NCI-H510A (cell line): ENCODE measurements around the gene MYO7A.

Source experiments
- DNase-seq: peaks from one replicate; lab custom pipeline; 2025; lab: John Stamatoyannopoulos, UW

MYO7A gene

DNA sequence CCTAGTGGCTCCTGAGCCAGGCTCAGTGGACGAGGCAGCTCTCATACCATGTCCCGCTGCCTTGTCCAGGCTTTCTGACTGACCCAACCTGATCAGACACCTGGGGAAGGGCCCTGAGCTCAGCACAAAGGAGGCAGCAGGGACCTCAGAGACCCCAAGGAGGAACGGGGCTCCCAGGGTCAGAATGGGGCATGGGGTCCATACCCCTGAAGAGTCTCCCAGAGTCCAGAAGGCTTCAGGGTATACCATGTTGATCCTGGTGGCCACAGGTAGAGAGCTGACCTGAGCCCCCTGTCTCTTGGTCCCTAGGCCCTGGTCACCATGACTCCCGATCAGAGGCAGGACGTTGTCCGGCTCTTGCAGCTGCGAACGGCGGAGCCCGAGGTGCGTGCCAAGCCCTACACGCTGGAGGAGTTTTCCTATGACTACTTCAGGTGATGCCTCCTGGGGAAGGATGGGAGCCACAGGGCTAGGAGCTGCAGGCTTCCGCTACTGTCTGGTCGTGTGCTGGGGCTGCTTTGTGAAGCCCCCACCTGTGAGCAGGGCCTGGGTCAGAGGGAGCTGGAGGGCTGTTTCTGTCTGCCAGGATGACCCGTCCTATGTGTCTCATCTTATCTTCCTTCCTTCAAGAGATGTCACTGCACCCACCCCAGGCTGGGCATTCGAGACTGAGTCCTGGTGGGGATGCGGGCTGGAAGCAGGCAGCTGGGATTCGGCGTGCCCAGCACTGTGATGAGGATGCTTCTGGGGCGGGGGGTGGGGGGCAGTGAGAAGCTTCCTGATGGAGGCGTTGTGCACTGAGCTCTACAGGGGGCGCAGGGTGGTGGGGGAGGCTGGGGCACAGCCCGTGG lies 74.2 kb downstream of the MYO7A start:
- no peak for DNase-seq

DNA sequence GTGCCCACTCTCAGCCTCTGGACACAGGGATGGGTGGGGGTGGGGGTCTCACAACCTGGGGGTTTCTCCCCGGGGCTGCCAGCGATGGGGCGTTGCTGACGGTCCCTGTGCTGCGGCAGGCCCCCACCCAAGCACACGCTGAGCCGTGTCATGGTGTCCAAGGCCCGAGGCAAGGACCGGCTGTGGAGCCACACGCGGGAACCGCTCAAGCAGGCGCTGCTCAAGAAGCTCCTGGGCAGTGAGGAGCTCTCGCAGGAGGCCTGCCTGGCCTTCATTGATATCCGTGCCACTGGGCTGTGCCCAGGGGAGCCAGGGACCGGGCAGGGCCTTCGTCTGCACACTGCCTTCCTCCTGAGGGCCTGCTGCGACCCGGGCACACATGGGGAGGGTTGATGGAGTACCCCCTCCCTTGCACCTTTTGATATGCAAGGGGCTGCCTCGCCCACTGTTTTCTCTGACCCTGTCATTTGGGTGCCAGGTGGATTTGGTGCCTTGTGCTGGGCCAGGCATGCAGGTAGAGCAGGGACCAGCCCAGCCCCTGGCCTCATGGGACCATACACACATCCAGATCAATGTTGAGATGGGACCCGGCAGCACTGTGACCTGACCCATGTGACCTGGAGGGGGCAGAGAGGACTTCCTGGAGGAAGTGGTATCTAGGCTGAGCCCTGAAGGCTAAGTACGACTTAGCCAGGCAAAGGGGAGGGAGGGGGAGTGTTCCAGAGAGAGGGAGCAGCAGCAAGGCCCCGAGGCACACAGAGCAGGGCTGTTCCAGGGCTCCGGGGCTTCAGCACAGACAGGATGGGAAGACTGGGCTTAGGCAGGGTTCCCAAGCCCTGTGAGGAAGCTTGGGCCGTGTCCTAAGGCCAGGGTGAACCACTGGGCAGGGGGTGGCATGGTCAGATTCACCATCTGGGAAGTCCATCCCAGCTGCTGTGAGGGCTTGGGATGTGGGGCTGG lies 75.2 kb downstream of the MYO7A start:
- no peak for DNase-seq

DNA sequence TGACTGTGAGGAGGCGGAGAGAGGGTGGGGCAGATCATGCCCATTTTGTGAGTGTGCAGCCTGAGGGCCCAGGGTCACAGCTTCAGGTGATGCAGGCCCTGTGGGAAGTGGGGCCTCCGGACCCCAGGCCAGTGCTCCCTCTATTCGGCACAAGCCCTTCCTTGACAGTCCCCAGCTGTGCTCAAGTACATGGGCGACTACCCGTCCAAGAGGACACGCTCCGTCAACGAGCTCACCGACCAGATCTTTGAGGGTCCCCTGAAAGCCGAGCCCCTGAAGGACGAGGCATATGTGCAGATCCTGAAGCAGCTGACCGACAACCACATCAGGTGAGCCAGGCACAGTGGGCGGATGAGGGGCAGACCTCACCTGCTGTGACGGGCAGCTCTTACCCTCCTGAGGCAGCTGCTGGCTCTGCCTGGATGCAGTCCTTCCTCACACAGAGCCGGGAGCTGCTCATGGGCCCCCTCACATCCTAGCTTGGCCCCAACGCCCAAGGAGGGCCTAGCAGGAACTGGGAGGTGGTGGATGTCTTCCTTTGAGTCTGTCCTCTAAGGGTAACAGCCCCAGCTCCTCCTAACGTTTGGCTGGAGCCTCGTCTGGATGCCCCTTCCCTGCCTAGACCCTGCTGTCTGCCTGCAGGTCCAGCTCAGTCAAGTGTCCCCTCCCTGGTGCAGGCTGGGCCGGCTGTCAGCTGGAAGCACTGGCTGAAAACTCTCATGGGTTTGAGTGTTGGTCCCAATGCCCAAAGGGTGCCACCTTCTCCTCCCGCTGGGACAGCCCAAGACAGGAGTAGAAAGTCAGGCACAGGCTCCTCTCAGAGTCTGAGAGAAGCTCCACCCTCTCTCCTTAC lies 76.1 kb downstream of the MYO7A start:
- DNase-seq: no peak

DNA sequence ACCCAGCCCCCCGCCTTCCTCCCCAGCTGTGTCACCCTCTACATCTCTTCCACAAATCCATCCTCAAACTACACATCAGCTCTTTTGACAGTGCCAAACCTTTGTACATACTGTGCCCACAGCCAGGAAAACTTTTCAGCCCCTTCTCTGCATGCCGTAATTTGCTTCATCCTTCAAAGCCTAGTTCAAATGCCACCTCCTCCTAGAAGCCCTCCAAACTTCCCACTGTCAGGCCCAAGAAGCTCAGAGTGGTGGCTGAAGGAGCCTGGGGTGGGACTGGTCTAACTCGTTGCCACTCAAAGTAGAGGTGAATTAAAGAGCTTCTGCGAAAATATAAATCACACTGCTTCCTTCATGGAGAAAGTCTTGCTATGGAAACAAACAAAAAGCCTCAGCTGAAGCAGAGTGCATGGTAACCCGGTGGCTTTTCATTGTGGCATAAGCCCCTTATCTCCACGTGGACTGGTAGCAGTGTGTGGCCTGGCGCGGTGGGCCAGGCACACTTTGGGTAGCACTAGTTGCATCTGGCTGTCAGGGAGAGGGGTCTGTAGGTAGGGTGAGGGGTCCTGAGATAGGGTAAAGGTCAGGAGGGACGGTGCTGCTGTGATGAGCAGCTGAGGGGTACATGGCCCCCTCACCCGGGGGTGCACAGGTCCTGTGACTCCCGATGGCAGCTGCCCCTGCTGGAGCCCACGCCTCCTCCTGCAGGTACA lies 76.9 kb downstream of the MYO7A start:
- no peak for DNase-seq

DNA sequence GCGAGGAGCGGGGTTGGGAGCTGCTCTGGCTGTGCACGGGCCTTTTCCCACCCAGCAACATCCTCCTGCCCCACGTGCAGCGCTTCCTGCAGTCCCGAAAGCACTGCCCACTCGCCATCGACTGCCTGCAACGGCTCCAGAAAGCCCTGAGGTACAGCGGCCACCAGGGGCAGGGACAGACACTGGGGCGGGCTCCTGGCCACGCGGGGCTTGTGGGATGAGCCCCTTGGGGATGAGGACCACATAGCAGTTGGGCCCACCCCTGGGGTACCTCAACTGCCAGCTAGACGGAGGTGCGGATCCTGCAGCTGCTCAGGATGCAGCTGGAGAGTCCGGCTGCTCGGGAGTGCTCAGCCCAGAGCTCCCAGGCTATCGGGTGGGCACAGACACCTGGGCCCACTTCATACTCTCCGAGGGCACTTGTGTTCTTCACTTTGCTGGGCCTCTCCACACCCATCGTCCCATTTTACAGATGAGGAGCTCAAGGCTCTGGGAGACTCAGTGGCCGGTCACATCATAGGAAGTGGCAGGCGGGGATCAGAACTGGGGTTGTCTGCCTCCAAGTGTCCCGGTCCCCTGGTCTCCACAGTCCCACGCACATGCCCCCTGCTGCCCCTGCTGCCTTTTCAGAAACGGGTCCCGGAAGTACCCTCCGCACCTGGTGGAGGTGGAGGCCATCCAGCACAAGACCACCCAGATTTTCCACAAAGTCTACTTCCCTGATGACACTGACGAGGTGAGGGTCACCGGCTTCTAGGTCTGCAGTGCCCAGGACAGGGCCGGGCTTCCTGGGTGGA lies 77.6 kb downstream of the MYO7A start:
- DNase-seq: no peak

DNA sequence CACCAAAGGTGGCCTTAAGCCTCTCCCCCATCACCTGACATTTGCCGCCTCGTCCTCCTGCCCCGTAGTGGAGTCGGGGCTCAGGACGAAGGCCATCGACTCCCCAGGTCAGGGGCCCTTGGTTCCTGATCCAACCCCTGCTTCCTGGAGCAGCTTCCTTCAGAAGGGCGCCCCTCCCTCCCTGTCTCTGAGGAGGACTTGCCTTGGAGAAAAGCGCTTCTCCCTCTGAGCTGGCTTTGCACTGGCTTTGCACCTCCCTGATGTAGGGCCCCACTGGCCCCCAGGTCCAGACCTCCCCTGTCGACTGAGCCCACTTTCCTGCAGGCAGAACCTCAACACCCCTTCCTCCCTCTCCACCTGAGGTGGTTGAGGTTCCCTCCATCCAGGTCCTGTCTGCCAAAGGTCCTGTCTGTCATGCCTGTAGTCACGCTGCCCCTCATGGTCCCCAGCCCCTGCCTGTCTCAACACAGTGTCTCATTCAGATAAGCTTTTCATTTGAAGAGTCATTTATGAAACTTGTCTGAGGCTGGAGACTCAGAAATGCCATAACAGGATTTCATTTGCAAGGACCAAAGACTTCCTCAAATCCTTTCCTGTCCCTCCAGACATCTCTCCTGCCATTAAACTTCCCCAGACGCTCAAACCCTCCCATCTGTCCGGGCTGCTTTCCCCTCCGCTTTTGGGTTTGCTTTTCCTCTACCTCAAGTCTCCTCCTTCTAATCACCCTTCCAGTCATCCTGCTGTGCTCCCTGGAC lies 78.4 kb downstream of the MYO7A start:
- DNase-seq: no peak

DNA sequence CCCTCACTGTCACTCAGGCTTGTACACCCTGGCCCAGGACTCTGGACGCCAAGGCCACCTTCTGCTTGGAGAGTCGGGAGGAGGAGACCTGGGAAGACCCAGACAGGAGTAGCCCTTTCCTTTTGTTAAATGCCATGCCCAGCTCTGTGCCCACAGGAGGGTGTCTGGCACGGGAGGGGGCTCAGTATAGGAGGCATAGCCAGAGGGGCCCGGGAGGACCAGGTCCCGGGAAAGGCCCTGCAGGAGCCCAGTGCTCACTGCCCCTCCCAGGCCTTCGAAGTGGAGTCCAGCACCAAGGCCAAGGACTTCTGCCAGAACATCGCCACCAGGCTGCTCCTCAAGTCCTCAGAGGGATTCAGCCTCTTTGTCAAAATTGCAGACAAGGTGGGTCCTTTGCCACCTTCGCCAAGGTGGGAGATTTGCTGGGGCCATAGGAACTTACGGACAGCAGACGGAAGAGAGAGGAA lies 79.0 kb downstream of the MYO7A start:
- DNase-seq: no peak

DNA sequence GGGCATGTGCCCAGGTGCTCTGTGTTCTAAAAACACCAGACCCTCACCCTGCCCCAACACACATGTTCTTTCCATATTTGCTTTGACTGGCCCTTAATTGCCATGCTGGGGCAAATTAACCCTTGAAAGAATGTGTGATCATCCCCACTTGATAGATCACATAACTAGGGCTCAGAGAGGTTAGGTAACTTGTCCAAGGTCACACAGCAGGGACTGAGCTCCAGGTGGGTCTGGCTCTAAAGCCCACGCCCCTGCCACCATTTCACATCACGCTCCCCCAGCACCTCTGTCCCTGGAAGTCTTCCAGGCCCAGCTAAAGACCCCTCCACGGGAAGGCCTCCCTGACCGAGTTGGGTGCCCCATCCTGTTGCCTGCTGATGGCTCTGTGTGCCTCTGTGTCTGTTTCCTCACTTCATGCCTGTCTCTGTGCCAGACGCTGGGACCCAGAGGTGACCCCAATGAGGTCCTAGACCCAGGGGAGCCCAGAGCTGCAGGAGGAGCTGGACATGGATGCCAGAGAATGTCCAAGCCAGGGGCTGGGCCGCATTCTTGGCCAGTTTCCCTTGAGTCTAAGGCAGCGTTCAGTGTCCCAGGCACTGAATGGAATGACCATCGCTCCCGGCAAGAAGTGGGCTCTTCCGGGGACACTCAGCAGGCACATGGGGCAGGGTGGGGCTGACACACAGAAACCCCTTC lies 79.7 kb downstream of the MYO7A start:
- DNase-seq: no peak

DNA sequence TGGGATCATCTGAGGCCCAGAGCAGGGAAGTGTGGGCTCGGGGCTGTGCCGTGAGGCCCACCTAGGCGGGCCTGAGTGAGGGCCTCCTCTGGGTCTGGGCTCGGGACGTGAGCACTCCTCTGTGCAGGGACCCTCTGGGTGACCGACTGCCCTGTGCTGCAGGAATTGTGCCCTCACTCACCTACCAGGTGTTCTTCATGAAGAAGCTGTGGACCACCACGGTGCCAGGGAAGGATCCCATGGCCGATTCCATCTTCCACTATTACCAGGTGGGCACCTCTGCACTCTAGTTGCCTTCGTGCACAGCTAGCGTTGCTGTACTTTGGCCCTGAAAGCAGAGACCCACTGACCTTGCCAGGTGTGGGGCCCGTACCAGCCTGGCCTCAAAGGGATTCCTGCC lies 80.5 kb downstream of the MYO7A start:
- DNase-seq: no peak

DNA sequence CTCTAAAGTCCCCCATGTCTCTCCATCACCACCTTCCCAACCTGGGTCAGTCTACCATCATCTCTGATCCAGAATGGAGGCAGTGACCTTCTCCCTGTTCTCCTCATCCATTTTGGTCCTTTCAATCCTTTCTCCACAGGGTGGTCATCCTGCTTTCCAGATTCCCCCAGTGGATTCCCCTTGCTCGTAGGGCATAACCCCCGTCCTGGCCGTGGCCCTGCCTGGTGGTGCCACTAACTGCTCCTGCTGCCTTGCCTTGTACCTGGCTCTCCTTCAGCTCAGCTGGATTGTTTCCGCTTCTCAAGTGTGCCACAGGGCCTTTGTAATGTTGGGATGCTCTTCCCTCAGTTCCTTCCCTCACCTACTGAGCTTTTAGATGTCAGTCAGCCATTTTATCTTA lies 81.6 kb downstream of the MYO7A start:
- DNase-seq: no peak

DNA sequence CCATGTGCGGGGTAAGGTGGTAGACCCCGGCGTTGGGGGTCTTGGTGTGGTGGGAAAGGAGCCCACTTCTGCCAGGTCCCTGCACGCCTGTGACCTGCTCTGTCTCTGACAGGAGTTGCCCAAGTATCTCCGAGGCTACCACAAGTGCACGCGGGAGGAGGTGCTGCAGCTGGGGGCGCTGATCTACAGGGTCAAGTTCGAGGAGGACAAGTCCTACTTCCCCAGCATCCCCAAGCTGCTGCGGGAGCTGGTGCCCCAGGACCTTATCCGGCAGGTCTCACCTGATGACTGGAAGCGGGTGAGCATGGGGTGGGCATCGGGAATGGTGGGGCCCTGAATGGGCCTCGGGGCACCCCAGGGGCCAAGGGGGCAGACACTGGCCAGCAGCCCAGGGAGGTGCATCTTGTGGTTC lies 83.0 kb downstream of the MYO7A start:
- DNase-seq: no peak

DNA sequence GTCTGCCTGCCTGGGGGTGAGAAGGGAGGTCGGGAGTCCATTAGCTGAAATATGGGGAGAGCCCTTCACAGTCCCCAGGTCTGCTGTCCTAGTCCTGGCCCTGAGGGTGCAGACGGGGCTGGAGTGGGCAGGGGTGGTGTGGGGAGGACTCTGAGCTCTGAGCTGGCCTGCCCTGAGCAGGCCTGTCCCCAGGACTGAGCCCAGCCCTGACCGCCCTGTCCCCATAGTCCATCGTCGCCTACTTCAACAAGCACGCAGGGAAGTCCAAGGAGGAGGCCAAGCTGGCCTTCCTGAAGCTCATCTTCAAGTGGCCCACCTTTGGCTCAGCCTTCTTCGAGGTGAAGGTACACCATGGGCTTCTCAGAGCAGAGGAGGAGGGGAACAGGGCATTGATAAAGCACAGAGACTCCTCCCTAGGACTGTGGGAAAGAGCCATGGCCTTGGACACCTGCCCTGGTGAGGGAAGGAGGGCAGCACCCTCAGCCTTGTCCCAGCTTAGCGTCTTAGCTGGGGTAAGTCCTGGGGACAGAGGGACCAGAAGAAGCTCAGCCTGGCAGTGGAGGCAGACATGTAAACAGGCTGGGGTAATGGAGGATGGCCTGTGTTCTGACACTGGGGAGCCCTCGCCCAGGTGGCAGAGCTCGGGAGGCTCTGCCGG lies 83.7 kb downstream of the MYO7A start:
- DNase-seq: no peak

DNA sequence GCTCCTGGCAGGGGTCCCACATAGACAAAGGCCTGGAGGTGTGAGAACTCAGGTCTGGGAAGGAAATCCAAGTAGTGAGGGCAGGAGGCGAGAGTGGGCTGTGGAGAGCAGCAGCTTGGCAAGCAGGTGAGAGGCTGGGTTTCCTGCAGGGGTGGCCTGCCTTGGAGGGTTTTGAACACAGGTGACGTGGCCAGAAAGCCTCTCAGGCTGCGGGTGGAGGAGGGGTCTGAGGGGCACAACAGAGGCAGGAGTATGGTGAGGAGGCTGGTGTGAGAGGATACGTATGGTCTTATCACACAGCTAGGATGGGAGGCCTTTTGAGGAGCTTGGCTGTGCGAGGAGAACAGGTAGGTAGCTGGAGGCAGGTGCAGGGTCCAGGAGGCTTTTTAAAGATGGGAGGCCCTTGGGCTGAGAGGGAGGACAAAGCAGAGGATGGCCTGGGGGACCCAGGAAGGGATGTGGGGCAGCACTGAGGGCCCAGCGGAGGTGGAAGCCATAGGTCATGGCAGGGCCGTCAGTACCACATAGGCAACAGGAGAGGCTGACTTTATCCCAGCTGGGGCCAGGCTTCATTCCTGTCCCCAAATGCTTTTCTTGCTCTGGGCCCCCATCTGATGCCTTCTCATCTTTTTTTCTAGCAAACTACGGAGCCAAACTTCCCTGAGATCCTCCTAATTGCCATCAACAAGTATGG lies 84.4 kb downstream of the MYO7A start:
- DNase-seq: no peak

DNA sequence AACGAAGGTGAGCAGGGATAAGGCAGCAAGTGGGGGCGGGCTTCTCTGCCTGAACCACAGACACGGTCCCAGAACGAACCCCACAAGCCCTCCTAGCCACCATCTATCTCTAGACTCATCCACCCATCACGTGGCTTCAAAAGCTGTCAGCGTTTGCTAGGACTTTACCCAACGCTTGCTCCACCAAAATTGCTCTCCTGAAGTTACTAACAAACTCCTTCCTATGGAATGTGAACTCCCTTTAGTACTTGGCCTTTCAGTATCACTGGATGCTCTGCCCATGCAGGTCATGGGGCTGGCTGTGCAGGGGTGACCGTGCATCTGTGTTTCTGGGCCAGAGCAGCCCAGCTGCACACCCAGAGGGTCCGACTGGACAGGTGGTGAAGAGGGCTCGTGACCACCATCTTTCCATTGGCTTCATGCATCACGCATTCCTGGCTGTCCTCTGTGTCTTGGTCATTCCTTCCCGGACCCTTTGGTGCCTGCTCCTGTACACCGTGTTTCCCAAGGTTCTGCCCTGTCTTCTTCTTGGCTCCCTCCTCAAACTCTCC lies 85.1 kb downstream of the MYO7A start:
- DNase-seq: no peak

DNA sequence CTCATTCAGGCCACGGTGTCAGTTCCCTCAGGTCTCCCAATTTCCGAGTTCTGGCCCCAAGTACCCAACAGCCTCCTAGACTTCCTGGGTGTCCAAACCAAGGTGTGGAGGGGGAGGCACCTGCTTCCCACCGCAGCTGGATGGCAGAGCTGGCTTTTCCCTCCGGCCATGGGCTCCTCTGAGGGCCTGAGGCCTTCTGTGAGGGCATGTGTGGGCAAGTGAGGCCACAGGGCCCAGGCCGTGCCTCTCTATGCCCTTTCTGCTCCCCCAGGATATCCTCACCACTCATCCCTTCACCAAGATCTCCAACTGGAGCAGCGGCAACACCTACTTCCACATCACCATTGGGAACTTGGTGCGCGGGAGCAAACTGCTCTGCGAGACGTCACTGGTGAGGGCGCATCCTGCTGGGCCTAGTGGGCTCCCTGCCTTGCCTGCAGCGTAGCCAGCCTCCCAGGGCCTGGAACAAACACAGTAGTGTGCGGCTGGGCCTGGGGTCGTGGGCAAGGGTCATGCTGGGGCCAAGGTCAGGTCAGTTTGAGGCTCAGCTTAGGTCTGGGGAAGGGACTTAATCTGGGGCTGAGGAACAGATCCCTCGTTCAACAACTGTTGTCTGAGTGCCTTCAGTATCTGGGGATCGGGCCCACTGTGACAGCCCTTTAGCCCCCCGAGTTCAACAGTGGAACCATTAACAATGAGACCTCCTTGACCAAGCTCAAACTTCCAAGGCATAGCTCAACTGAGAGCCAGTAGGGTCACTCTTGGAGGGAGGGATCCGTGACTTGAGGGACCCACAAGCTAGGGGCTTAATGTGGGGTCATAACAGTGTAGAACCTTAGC lies 85.8 kb downstream of the MYO7A start:
- no peak for DNase-seq

DNA sequence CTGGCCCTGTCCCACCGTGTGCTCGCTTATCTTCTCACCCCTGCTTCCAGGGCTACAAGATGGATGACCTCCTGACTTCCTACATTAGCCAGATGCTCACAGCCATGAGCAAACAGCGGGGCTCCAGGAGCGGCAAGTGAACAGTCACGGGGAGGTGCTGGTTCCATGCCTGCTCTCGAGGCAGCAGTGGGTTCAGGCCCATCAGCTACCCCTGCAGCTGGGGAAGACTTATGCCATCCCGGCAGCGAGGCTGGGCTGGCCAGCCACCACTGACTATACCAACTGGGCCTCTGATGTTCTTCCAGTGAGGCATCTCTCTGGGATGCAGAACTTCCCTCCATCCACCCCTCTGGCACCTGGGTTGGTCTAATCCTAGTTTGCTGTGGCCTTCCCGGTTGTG lies 86.5 kb downstream of the MYO7A start:
- DNase-seq: no peak

DNA sequence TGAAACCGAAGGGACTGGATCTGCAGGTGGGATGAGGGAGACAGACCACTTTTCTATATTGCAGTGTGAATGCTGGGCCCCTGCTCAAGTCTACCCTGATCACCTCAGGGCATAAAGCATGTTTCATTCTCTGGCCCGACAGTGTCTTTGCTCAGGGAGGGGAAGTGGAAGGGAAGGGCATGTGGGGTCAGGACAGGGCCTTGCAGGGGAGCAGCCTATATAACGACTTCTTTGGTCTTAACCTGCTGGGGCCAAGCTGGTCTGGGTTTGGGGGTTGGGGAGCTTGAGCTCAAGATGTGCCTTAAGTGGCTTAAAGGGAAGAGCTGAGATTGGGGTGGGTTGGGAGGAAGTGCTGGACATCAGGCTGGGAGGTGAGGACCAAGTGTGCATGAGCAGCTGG lies 87.1 kb downstream of the MYO7A start:
- no peak for DNase-seq
